HAP-1 (cell line): Measurements from ENCODE around the gene VAC14.
A peak's percentile ranks its signal among the peaks of the same experiment; 100 is the strongest.

Experiments used
- DNase-seq, 2 experiments: peaks; one replicate each; pipeline ENCODE4 v3.0.0-alpha.2; 2016 to 2020; ENCODE audit warnings: low spot score in 2 of 2
- H3K27me3 ChIP-seq: fragments of 250-450 bp; sonication (Bioruptor Pico); 2 replicates; pipeline ENCODE4 v1.5.1; 2020; ENCODE audit warnings: low read depth, mild to moderate bottlenecking, moderate library complexity
- H3K36me3 ChIP-seq: fragments of 250-450 bp; sonication (Bioruptor Pico); replicated peaks from 2 replicates; pipeline ENCODE4 v1.5.1; 2020; ENCODE audit warnings: mild to moderate bottlenecking
- H3K4me1 ChIP-seq: fragments of 250-450 bp; sonication (Bioruptor Pico); 2 replicates; pipeline ENCODE4 v1.5.1; 2020; ENCODE audit warnings: mild to moderate bottlenecking
- H3K4me3 ChIP-seq: fragments of 250-450 bp; sonication (Bioruptor Pico); 2 replicates; pipeline ENCODE4 v1.5.1; 2020; ENCODE audit warnings: mild to moderate bottlenecking, moderate library complexity
- H3K9me3 ChIP-seq: fragments of 250-450 bp; sonication (Bioruptor Pico); 2 replicates; pipeline ENCODE4 v1.5.1; 2020; ENCODE audit warnings: mild to moderate bottlenecking, moderate library complexity
- in situ Hi-C: fragments of 300-500 bp; cut with MboI; formaldehyde crosslinking; loops from 3 replicates; pipeline ENCODE4 v1.14.3; 2020; ENCODE audit warnings: low sequenced_read_pairs, inconsistent platforms, mixed read lengths

The VAC14 gene

DNA sequence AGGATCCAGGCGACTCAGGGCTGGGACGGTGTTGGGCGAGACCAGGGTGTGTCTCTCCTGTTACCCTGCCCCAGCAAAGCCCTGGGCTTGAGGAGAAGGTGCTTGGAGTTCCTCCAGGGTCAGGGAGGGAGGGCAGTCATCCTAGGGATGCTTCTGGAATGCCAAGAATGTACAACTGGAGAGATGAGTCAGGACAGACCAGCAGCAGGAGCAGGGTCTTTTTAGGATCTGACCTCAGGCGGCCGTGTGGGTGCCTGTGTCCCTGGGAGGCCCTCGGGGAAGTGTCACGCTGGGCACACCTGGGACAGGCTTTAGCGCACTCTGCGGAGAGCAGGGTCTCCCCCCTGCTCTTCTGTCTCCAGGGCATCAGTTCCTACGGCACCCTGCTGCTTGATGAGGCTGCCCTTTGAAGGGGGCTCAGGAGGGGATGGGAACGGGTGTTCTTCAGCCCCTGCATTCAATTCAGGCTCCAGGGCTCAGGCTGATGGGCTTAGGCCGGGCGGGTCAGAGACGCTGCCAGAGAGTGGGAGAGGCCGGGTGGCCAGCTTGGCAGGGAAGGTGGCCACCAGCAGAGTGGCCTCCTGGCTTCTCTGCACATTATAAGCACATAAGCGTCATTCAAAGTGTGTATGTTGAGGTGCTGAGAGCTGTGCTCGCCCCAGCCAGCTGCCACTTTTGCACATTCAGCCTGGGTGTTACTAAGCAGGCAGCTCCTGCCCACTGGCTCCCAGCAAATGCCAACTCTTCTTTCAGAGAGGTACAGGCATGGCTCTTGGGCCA, 106.7 kb downstream of the VAC14 start:
- Histone ChIP-seq H3K9me3 (no peaks in the 10 kb centered on the region), H3K36me3 (no peaks in the 10 kb centered on the region), H3K4me1 (no peaks in the 10 kb centered on the region), H3K4me3 (no peak overlapping the region), H3K27me3 (no peaks in the 10 kb centered on the region)
- in situ Hi-C loops, result no loop called here
- no peak for DNase-seq

DNA sequence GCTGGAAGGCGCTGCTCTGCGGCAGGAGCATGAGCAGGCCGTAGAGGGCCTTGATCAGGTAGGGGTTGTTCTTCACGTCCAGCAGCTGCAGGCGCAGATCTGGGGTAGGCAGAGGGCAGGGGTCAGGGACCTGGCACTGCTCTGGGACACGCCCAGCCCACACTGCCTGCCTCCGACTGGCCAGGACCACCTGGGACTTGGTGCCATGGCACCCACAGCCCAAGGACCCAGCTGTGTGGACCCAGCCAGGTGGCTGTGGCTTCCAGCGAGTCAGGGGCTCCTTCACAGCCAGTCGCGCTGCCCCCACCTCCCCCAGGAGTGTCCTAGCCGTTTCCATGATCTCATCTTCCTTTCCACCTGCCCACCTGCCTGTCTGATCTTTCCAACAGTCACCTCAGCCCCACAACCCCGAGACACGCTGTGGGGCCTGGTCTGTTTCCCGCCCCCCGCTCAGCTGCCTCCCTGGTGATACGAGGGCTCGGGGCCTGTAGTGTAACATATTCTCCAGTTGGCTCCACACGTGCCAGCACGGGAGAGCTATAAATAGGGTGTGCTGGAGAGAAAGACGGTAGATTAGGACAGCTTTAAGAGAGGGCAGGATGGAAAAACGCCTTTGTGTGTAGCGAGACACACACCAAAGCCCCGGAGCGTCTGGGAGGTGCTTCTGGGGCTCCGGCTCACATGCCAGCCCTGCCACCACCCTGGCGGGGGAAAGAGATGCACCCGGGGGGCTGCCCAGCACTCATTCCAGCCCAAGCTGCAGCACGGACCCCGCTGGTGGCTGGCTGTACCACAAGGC, 107.9 kb downstream of the VAC14 start:
- H3K9me3 ChIP-seq, result no peaks in the 10 kb centered on the region
- H3K4me3 ChIP-seq, result no peak overlapping the region
- no peaks in the 10 kb centered on the region for H3K36me3 ChIP-seq
- H3K27me3 ChIP-seq, result no peaks in the 10 kb centered on the region
- DNase-seq, result no peak
- no peaks in the 10 kb centered on the region for H3K4me1 ChIP-seq
- in situ Hi-C loops, result no loop called here

DNA sequence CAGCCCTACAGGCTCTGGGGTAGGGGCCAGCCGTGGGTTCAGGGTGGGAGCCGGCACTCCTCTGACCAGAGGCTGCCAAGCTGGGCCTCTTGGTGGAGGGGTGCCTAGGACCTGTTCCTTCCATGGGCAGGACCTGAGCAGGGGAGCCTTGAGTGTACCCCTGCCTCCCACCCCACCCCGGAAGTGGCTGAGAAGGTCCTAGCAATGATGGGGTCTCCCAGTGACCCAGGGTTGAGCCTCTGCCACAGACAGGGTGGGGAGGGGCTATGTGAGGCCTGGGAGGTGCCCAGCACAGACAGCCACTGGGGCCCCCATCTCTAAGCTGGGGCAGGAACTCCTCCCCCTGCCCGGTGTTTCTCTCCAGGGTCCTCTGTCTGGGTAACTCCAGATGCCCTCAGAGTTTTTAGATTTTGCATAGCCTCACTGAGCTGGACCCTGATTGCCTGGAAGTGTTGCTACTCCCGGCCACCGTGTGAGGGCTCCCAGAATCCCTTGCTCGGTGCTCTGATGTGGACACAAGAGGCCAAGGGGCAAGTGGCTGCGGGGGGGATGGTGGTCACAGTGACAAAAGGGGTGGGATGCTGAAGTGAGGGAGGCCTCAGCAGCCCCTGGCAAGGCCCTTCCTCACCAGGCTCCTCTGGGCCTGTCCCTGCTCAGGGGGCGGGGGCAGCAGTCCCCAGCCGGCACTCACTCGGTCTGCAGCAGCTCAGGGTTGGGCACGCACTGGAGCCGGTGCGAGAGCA, 108.7 kb downstream of the VAC14 start:
- Histone ChIP-seq H3K4me1 (no peaks in the 10 kb centered on the region), H3K36me3 (no peaks in the 10 kb centered on the region), H3K9me3 (no peaks in the 10 kb centered on the region), H3K27me3 (no peaks in the 10 kb centered on the region), H3K4me3 (no peak overlapping the region)
- no peak for DNase-seq
- in situ Hi-C loops, result no loop called here

DNA sequence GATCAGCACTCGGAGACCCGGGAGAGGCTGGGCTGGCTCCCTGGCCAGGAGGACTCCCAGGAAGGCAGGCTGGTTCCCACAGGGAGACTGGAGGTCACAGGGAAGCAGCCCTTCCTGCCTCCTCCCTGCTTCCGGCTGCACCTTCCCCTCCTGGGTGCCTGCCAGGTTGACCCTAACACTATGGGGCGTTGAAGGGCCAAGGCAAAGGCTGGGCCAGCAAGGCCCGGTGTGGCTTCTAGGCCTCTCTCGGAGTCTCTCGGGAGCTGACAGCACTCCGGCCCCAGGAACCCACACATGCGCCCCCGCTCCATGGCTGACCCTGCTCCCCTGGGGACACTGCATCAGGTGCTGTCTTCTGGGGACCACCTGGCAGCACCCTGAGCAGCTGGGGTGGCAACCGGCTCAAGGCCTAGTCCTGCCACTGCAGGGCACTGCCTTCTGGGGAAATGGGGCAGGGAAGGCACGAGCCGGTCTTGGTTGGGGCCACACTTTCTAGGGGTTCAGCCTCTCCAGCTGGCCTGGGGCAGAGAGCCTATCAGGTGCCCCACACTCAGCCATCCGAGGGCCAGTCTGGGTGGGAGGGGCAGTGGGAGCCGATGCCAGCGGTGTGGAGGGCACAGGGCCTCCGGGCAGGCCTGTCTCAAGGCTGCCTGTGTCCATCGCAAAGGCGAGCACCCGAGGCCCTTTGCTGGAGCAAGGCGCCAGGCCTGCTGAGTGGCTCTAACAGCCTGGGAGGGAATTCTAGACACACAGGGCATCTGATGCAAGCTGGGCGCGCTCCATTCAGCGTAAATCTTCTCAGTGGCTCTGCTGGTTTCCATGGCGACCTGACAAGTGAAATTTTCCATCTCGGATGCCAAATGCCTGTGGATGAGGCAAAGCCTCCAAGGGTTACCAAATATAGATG, 109.5 kb downstream of the VAC14 start:
- H3K36me3 ChIP-seq, result no peaks in the 10 kb centered on the region
- DNase-seq, result no peak
- H3K4me1 ChIP-seq, result no peaks in the 10 kb centered on the region; the same call in 1 of the 2 replicates
- H3K9me3 ChIP-seq, result no peaks in the 10 kb centered on the region
- H3K27me3 ChIP-seq, result no peaks in the 10 kb centered on the region
- H3K4me3 ChIP-seq, result no peak overlapping the region
- in situ Hi-C loops, result no loop called here

DNA sequence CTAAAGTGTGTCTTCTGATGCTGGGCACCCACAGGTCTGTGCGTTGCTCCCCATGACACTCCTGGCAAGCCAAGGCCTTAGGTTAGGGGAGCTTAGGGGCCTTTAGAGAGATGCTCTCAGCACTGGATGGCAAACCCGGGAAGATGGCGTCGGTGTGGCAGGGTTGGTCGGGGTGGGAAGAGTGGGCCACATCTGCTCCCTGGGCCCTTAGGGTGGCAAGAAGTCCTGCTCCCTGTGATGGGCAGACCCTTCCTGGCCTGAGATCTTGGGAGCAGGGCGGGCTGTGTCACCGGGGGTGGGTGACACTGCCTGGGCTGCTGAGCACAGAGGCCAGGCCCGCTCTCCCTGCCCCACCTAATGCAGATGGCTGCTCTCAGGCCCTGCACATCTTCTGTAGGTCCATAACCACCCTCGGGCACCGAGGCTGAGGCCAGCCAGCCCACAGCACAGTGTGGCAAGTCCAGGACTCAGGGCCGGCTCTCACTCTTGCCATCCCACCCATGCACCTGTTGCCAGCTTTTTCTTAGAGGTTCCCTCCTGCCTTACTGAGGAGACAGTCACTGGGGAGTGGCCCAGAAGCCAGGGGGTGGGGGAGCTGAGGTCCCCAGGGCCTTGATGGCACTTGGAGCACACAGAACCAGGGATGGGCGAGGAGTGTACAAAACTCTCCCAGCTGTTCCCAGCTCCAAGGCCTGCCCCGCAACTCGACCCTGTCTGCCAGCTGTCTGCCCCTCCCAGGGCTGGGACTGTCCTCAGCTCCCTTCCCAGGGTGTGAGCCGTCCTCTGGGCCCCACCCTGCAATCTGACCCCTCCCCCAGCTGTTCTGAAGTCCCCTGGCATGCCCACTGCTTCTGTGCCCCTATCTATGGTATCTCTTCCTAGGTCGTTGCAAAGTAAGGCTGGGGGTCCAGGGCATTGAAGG, 110.7 kb downstream of the VAC14 start:
- H3K4me1 ChIP-seq, result no peaks in the 10 kb centered on the region; the same call in 1 of the 2 replicates
- in situ Hi-C loops, result no loop called here

DNA sequence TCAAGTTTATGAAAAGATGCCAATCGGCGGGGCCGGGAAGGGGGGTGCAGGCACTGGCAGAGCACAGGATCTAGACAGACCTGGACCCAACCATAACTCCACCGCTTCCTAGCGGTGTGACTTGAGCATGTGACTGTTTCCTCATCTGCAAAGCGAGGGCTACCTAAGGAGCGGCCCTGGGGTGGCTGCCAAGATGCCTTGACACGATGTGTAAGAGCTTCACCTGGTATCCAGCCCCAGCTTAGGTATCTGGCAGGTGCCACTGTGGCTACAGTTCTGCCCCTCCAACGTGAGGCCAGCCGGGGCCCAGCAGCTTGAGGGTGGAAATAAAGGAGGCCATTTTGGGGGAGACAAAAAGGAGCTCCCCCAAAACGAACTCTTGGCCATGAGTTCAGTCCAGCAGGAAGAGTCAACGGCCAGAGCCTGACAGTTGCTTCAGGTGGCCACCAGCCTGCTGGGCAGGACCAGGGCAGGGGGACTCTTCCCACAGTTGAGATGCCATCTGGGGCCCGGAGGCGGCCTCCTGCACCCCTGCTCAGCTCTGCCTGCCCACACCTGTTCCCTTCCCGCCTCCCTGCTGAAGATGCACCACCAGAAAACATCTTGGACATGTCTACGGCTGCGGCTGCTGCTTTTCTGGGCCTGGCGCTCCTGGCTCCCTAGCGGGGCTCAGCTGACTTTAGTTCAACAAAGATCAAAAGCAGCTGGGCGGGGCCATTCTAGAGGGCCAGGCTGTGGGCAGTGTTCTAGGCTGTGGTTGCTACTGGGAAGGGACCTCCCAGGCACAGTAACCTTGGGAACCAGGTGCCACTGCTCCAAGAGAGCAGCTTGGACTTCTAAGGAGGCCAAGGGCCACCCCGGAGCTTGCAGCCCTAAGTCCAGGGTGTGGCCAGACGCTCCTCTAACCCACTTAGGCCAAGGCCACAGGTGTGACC, 111.7 kb downstream of the VAC14 start:
- H3K36me3 ChIP-seq, result no peaks in the 10 kb centered on the region
- no peaks in the 10 kb centered on the region; the same call in 1 of the 2 replicates for H3K4me1 ChIP-seq
- H3K9me3 ChIP-seq, result no peaks in the 10 kb centered on the region
- in situ Hi-C loops, result no loop called here
- H3K27me3 ChIP-seq, result no peaks in the 10 kb centered on the region
- DNase-seq, result no peak
- no peak overlapping the region for H3K4me3 ChIP-seq

More for the DNA sequence above, 110.7 kb downstream of the VAC14 start:
- H3K27me3 ChIP-seq, result no peaks in the 10 kb centered on the region
- H3K36me3 ChIP-seq, result no peaks in the 10 kb centered on the region
- H3K9me3 ChIP-seq, result no peaks in the 10 kb centered on the region
- no peak for DNase-seq
- H3K4me3 ChIP-seq, result no peak overlapping the region

DNA sequence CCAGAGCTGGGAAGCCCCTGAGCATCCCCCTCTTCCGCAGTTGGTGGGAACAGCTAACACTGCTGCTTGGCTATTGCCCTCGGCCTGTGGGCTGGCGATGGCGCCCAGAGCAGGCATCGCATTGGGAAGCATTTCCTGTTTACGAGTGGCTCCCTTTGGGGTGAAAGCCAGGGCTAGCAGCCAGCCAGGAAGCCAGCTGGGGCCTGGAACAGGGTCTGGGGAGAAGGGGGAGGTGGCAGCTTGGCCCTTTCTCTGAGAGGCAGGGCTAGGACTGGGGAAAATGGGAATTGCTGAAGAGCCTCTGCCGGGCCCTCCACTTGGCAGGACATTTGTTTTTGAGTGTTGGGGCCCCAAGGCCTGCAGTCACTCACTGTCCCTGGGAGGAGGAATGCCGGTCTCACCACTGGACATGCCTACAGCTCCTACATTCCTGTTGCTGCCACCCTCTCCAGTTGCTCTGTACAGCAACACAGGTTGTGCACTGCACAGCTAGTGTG, 112.7 kb downstream of the VAC14 start:
- in situ Hi-C loops, result no loop called here
- DNase-seq, result no peak

DNA sequence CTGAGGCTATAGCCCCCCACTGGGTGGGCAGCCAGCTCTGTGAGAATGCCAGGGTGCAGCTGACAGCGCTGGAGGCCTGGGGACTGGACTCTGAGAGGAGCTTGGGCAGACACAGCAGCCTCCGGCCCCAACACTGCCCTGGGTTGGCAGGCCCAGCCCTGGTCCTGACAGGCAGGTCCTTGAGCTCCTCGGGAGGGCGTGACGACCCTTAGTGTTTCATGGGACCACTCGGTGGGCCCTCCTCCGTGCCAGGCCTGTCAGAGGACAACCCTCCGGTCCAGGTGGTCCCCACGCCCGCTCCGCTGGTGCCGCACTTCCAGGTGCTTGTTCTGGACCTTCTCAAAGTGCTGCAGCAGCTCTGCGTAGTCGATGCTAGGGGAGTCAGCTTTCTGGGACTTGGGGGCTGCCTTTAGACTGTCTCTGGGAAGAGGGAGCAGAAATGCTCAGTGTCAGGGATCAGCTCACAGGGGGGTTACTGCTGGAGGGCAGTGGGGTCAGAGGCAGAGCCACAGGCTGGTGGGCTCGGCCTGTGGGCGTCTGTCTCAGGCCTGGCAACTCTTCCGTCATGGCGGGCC, 113.2 kb downstream of the VAC14 start:
- no peak overlapping the region for H3K4me3 ChIP-seq
- in situ Hi-C loops, result no loop called here
- H3K9me3 ChIP-seq, result no peaks in the 10 kb centered on the region
- DNase-seq, result no peak
- H3K27me3 ChIP-seq, result no peaks in the 10 kb centered on the region
- H3K4me1 ChIP-seq, result no peaks in the 10 kb centered on the region; the same call in 1 of the 2 replicates
- no peaks in the 10 kb centered on the region for H3K36me3 ChIP-seq

More for the DNA sequence above, 112.7 kb downstream of the VAC14 start:
- Histone ChIP-seq H3K36me3 (no peaks in the 10 kb centered on the region), H3K9me3 (no peaks in the 10 kb centered on the region), H3K4me3 (no peak overlapping the region), H3K27me3 (no peaks in the 10 kb centered on the region), H3K4me1 (no peaks in the 10 kb centered on the region; the same call in 1 of the 2 replicates)

DNA sequence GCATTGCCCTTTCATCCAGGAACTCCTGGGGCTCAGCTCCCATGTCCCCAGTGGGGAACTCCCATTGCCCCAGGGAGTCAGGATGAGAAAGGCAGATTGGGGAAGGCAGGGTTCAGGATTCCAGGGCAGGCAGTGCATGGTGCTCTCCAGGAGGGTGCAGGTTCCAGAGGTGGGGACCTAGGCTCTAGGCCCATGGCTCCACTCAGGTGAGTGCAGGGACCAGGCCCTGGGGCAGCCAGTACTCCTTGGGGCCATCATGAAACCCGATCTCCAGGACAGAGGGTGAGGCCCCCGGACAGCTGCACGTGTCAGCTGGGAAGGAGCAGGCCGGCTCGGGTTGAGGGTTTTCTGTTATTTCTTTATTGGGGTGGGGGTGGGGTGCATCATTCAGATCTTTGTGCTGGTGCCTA, 113.9 kb downstream of the VAC14 start:
- Histone ChIP-seq H3K27me3 (no peaks in the 10 kb centered on the region), H3K36me3 (no peaks in the 10 kb centered on the region), H3K4me1 (no peaks in the 10 kb centered on the region; the same call in 1 of the 2 replicates), H3K4me3 (no peak overlapping the region), H3K9me3 (no peaks in the 10 kb centered on the region)
- in situ Hi-C loops, result no loop called here
- DNase-seq, result no peak

DNA sequence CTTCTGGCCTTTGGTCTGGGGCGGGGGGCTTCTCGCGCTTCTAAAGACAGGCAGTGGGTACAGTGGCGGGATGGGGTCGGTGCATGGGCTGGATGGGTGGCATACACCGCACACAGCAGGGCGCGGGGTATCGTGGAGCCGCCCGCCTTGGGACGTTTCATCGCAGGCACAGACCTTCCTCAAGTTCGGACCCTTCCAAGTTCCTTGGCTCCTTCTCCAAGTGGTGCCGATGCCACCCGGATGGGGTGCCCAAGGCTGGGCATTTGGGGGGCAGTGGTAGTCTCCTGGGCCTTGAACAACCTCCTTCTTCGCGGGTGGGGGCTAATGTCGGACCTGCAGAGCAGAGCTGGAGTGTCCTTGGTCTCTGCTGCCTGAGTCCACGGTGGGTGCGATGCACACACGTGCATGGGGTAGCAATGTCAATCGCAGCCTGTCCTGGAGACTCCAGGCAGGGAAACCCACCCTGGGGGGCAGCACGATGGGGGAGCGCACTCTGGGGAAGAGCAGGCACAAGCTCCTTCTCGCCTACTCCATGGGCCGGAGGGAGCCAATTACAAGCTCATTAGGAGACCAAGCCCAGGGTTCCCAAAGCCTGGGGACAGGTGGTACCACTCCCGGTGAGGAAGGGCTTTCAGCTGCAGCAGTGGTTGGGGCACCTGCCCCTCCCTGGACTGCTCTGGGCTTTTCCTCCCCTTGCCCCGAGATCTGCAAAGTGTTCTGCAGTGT, 114.4 kb downstream of the VAC14 start:
- DNase-seq, result no peak
- no peaks in the 10 kb centered on the region for H3K9me3 ChIP-seq
- in situ Hi-C loops, result no loop called here
- H3K36me3 ChIP-seq, result no peaks in the 10 kb centered on the region
- no peaks in the 10 kb centered on the region for H3K27me3 ChIP-seq
- peak overlapping the region; percentile 23 for H3K4me3 ChIP-seq
- no peaks in the 10 kb centered on the region; the same call in 1 of the 2 replicates for H3K4me1 ChIP-seq
